NCI-H524 (cell line): Measurements from ENCODE around the gene ZFP14.
"Not testable (repeated sequence)": the region's sequence is repeated elsewhere in the genome, so short reads cannot be mapped to it uniquely, and the experiment has no call there.

Source experiments
- DNase-seq, 2 experiments: peaks; one replicate each; lab custom pipeline; 2025; lab: John Stamatoyannopoulos, UW

Gene ZFP14

DNA sequence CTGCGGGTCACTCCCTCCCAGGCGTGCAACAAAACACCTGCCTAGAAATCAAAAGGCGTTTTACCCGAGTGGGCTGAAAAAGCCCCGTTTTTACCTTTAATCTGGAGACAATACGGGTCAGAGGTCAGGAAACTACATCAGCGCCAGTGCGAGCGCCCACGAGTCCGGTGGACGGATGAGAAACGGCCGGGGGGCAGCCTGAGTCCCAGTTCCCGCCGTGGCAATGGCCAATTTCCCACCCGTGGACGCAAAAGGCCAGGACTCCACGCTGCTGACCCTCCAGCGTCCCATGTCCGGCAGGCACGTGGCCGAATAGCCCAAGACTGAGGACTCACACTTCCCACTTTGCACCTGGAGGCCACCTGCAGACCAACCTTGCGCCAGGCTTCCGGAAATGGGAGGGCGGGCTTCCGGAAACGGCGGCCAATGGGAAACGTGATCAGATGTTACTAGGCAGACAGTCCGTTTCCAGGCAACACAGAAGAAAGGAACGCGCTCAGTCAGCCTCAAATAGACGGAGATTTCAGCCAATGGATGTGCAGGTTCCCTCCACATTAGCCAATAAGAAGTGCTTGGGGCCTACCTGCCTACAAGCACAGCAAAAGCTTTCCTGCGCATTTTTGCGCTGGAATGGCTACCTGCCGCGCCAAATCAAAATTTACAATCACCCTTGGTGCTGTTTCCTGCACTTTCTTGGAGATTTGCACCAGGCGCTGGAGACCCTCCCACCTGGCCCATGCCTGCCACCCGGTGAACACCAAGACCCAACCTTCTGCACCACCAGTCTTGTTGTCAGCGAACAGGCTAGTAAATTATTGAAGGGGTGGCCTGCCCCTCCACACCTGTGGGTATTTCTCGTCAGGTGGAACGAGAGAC lies 47.4 kb downstream of the ZFP14 start:
- peak; percentile 63 to 90 for DNase-seq

DNA sequence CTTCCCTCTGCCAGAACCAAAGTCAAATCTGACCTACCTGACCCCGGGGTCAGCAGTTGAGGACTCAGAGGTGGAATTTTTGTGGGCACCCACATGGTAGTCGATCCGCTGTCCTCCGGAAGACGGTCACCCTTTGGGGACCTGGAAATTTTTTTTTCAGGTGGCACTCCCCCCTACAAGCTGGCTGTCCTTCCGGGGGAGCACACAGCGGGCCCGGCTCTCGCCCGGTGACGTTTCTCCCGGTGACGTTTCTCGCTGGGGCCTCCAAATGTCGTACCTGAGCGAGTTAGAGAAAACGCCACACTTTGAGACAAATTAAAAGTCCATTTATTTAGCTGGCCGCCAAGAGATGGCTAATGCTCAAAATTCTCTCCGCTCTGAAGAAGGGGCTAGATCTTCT lies 48.8 kb downstream of the ZFP14 start:
- DNase-seq, result no peak

DNA sequence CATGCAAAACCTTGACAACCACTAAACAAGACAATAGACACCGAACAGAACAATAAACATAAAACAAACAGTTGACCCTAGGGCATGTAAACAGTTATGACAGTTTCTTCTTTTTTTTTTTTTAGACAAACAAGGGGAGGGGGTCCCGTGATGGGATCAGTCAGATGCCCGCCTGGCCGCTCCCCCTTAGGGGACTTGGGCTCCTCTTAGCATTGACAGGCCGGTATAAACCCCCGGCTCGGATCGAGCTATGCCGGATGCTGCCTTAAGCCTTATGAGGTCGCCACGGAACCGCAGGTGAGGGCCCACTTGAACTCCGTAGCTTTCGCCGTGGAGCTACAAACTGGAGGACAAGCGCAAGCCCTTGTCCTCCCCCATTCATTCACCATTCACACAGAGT lies 49.5 kb downstream of the ZFP14 start:
- DNase-seq, result not testable (repeated sequence)

DNA sequence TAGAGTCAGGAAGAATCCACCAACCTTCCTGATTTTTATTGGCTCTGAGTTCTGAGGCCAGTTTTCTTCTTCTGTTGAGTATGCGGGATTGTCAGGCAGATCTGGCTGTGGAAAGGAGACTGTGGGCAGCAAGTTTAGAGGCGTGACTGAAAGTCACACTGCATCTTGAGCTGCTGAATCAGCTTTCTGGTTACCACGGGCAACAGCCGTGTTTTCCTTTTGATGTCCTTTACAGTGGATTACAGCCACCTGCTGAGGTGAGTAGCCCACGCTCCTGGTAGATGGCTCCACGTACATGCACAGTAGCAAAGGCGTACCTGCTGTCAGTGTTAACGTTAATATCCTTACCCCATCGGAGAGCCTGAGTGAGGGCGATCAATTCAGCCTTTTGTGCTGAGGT lies 52.4 kb downstream of the ZFP14 start:
- not testable (repeated sequence) for DNase-seq

DNA sequence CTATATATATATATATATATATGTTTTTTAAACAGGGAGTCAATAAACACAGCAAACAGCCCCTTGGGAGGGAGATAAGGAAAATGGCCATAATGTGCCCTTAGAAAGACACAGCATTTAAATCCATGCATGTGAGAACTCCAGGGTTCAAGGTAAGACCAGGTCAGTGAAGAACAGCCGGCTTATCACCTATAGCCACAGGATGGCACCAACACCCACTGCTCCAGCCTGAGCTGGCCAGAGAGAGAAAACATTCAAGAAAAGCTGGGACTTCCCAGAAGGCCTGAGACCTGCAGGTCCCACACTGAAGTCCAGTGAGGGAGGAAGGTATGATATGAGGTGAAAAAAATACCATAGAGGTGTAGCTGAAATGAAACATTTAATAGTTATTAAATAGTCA lies 63.8 kb downstream of the ZFP14 start:
- not testable (repeated sequence) for DNase-seq

DNA sequence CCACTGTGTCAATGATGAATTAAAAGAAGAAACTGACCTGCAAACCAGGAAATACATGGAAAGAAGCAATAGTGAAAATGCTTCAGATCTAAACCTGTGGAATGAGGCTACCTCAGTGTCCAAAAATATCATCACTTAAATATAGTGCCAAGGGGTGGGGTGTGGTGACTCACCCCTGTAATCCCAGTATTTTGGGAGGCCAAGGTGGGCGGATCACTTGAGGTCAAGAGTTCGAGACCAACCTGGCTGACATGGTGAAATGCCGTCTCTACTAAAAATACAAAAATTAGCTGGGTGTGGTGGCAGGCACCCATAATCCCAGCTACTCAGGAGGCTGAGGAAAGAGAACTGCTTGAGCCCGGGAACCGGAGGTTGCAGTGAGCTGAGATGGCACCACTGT lies 64.9 kb downstream of the ZFP14 start:
- DNase-seq, result not testable (repeated sequence)

DNA sequence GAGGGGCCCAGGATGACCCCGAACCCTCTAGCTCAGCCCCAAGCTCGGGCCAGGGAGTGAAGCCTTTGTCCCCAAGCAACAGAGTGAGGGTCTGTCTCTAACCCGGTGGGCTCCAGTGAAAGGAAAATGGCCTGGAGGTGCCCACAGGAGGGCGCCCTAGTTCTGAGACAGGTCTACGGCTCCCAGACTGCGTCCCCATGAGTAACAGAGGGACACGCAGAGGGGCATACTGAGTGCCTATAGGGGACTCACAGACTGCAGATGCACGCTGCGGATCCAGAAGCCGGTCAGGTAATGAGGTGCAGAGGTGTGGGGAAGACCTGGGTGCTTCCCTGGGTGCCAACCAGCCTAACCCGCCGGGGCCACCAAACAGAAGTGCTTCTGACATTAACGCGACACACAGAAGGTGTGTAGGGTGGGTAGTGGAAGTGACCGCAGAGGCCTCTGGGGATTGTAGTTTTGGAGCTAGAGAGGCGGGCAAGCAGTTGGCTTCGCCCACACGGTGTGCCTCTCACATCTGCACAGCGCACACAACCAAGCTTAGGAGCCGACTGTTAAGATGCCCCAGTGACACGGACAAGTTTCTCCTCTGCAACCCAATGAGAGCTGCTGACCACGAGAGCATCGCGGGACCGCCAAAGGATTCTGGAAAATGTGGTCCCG lies 67.8 kb downstream of the ZFP14 start:
- not testable (repeated sequence) for DNase-seq

DNA sequence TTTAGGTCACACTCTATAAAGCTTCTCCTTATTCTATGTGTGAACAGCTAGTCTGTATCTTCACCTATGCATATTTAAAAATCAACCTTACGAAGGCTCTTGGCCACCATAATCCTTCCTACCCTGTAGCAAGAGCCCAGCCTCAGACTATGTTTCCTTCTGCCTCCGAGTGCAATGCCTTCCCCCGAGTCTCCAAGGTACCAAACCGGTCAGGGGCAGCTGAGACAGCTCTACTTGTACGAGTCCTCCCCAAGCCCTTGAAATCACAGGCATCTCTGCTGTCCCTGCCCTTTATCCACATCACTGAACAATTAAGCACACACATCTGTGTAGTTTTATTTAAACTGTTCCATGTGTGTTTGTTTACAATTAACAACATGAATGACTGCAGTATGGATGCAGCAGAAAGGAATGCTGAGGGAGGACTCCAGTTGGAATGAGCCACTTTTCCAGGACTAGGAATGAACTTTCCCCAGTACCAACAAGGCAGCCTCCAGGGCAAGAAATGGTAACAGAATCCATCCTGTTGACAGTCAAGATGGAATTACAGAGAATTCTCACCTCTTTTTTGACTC lies 68.5 kb downstream of the ZFP14 start:
- DNase-seq, result not testable (repeated sequence)

DNA sequence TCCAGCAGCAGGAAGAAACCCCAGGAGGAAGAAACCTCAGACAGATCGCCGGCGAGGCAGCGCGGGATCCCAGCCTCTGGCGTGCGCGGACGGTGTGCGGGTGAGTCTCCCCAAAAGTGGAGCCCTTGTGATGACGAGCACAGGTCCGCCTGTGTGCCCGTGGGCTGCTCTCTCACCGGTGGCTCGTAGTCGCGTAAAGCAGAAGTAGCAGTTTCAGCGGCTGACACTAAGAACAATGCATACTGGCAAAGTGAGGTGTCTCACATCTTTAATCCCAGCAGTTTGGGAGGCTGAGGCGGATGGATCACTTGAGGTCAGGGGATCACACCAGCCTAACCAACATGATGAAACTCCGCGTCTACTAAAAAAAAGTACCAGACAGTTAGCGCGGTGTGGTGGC lies 69.2 kb downstream of the ZFP14 start:
- DNase-seq, result not testable (repeated sequence)

DNA sequence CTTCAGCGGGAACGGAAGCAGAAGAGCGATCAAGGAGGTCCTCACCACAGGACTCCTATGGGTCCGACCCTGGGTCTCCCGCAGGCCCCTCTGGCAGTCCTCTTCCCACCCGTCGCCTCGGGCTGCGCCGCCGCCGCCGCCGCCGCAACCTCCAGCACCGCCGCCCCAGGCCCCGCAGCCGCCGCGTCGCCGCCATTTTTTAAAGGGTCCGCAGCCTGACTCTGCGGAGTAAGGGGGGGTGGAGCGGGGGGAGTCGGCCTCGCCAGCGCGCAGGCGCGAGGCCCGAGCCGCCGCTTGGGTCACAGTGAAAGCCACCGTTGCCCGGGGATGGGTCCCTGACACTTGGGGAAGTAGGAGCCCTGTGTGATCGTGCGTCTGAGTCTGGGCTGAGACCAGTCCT lies 69.7 kb downstream of the ZFP14 start:
- not testable (repeated sequence) for DNase-seq

DNA sequence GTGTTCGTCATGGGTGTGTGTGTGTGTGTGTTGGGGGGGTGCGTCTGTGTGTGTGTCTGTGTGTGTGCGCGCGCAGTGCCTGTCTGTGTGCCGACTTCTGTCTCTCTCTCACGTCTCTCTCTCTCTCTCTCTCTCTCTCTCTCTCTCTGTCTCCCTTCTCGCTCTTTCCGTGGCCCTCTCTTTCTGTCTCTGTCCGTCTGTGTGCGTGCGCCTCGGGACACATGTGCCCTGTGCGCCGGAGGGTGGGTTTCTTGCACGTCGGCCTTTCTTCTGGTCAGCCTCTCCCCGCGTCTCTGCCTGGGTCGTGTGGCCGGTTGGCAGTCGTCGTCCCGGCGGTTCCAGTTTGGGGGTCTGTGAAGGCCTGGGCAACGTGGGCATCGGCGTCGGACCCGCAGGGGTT lies 86.7 kb downstream of the ZFP14 start:
- not testable (repeated sequence) for DNase-seq
